Karpas-422 (cell line): ENCODE measurements around the gene NRXN3. TPM values are rescaled to one million over a fixed set of nuclear protein-coding genes. Genes with fewer than 3 reads are reported as not detected.

Experiments used
- DNase-seq: peaks from one replicate; pipeline ENCODE4 v3.0.0-alpha.2; 2015
- H2AFZ ChIP-seq: fragments of 200-600 bp; sonication (generic); 2 replicates; pipeline ENCODE4 v1.6.1; 2014; ENCODE audit warnings: antibody characterized with exemption, low read length, mixed read lengths
- H3K27ac ChIP-seq: fragments of 200-600 bp; sonication (generic); 2 replicates; pipeline ENCODE4 v1.5.1; 2014; ENCODE audit warnings: mild to moderate bottlenecking, low read length, moderate library complexity
- H3K27me3 ChIP-seq: fragments of 200-600 bp; sonication (generic); 2 replicates; pipeline ENCODE4 v1.6.1; 2014; ENCODE audit warnings: low read length, mixed read lengths
- H3K36me3 ChIP-seq: fragments of 200-600 bp; sonication (generic); 2 replicates; pipeline ENCODE4 v1.6.1; 2014; ENCODE audit warnings: low read length, mixed read lengths; ENCODE audit not compliant: insufficient read depth
- H3K4me1 ChIP-seq: fragments of 200-600 bp; sonication (generic); 2 replicates; pipeline ENCODE4 v1.6.1; 2014; ENCODE audit warnings: mild to moderate bottlenecking, low read length, mixed read lengths
- H3K4me2 ChIP-seq: fragments of 200-600 bp; sonication (generic); 2 replicates; pipeline ENCODE4 v1.6.1; 2014; ENCODE audit warnings: low read length, low read depth, mild to moderate bottlenecking; ENCODE audit not compliant: poor library complexity, severe bottlenecking
- H3K4me3 ChIP-seq: fragments of 200-600 bp; sonication (generic); 2 replicates; pipeline ENCODE4 v1.5.1; 2014; ENCODE audit warnings: mild to moderate bottlenecking, antibody characterized with exemption, low read length, mixed read lengths
- H3K79me2 ChIP-seq: fragments of 200-600 bp; sonication (generic); 2 replicates; pipeline ENCODE4 v1.6.1; 2014; ENCODE audit warnings: mild to moderate bottlenecking, low read length, mixed read lengths
- H3K9ac ChIP-seq: fragments of 200-600 bp; sonication (generic); 2 replicates; pipeline ENCODE4 v1.6.0; 2014; ENCODE audit warnings: low read length
- H3K9me2 ChIP-seq: fragments of 200-600 bp; sonication (generic), shearing (Covaris generic); replicated peaks from 2 replicates; pipeline ENCODE4 v1.6.0; 2014; ENCODE audit warnings: mild to moderate bottlenecking, low read length, moderate library complexity; ENCODE audit not compliant: insufficient read depth
- H3K9me3 ChIP-seq: fragments of 300-700, 200-600 bp; sonication (generic); 2 replicates; pipeline ENCODE4 v1.6.1; 2014; ENCODE audit warnings: low read length, mixed read lengths
- H4K20me1 ChIP-seq: fragments of 200-600 bp; sonication (generic); 2 replicates; pipeline ENCODE4 v1.6.1; 2014; ENCODE audit warnings: mild to moderate bottlenecking, antibody characterized with exemption, low read length, low read depth; ENCODE audit not compliant: insufficient read depth
- total RNA-seq: library from RNA; depleted of rRNA; stranded (reverse); fragments of >200 nt; shearing (Covaris generic); gene quantifications from 2 replicates; pipeline ENCODE4 v1.2.3, GENCODE V29; 2014; ENCODE audit warnings: low replicate concordance

Gene NRXN3
- total RNA-seq, 1 experiment from 2014 or later = not detected

DNA sequence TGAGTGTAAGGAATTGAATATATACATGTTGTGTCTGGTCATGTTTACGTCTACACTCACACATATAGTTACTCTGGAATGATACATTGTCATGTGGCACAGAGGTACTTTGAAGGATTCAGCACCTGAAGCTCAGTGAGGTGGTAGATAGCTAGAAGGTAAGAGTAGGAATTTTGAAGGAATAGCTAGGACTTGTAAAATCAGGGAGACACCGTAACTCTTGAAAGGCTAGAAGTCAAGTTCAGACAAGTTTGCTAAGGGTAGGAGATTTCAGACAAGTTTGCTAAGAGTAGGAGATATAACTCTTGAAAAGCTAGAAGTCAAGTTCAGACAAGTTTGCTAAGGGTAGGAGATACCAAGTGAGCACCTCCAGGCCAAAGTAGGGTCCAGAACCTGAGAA, 14.0 kb upstream of the NRXN3 start:
- no peaks in the 10 kb centered on the region for H3K9me3 ChIP-seq
- H3K4me2 ChIP-seq = no peak overlapping the region
- no peak overlapping the region for H3K27ac ChIP-seq
- no peaks in the 10 kb centered on the region for H3K27me3 ChIP-seq
- no peak overlapping the region for H3K4me3 ChIP-seq
- H3K9ac ChIP-seq = no peak overlapping the region
- DNase-seq = no peak
- no peaks in the 10 kb centered on the region for H3K4me1 ChIP-seq
- H3K79me2 ChIP-seq = no peaks in the 10 kb centered on the region
- H2AFZ ChIP-seq = no peak overlapping the region
- no peaks in the 10 kb centered on the region for H3K36me3 ChIP-seq
- peaks cover 7% of the 10 kb centered on the region for H4K20me1 ChIP-seq
- H3K9me2 ChIP-seq = no peaks in the 10 kb centered on the region

DNA sequence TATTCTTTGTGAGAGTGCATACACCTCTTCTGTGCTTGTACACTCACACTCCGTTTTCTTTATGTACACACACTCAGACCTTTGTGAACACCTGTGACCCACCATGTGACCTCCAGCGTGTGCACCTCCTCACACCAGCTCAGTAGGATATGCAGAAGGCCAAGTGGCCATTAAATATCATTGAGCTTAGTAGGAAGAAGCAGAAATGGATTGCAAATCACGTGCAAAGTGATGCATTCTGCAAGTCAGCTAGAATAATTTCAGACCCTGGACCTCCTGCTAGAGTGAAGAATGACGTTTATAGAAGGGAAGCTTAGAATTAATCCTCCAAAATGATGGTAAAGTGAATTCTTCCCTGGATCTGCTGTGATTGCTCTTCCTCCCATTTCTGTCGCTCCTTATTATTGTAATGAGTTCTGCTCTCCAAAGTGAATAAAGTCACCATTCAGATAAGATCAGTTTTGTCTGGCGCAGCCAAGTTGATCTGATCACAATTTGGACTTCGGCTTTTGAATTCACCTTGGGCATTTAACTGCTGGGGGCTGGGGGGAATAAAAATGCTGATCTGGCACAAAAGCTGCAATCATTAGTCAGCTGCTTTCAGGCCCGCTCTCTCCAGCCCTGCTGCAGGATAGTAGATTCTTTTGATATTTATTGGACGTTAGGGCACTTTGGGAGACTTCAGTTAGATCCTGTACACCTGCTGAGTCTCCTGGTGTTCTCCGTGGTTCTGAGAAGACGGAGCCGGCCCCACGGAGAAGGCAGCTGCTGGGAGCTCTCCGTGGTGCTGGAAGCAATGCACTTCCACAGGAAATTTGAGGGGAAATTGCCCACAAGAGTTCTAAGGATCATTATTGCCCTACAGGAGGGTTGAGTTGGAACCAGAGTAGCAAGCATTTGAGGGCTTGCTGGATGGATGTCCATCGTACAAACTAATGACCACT, 12.4 kb upstream of the NRXN3 start:
- no peak overlapping the region for H2AFZ ChIP-seq
- peak; percentile 54 for DNase-seq

DNA sequence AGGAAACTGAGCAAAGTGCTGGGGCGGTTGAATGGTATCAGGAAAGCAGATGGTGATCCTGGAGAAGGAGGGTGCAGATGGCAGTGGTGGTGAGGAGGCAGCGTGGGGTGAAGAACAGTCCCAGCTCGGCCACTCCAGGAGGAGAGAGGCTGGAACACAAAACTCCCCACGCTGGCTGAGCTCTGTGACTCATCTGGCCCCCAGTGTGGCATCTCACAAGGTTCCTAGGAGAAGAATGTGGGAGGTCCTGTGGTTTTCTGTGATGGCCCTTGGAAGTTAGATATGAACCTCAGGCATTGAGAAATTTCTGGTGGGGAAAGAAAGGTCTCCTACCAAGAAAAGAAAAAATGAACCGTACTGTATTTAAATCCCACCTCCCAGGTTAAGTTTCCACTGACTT, 8.0 kb upstream of the NRXN3 start:
- no peaks in the 10 kb centered on the region for H3K36me3 ChIP-seq
- no peaks in the 10 kb centered on the region for H3K4me1 ChIP-seq
- DNase-seq = no peak
- no peak overlapping the region for H3K4me2 ChIP-seq
- no peak overlapping the region for H2AFZ ChIP-seq
- no peaks in the 10 kb centered on the region for H3K79me2 ChIP-seq
- no peaks in the 10 kb centered on the region for H3K9me3 ChIP-seq
- H3K9ac ChIP-seq = no peak overlapping the region
- H3K9me2 ChIP-seq = no peaks in the 10 kb centered on the region
- 0 out of 2 replicates have a peak, but pooled peaks cover 2% of the 10 kb centered on the region for H3K27me3 ChIP-seq
- H3K4me3 ChIP-seq = no peak overlapping the region
- no peak overlapping the region for H3K27ac ChIP-seq
- peaks cover 7% of the 10 kb centered on the region; the same call in 1 of the 2 replicates for H4K20me1 ChIP-seq

More for the DNA sequence above, 12.4 kb upstream of the NRXN3 start:
- H3K9ac ChIP-seq = no peak overlapping the region
- no peaks in the 10 kb centered on the region for H3K4me1 ChIP-seq
- no peaks in the 10 kb centered on the region for H3K27me3 ChIP-seq
- H3K27ac ChIP-seq = no peak overlapping the region
- no peaks in the 10 kb centered on the region for H3K79me2 ChIP-seq
- H3K36me3 ChIP-seq = no peaks in the 10 kb centered on the region
- H3K4me3 ChIP-seq = no peak overlapping the region
- H3K9me2 ChIP-seq = no peaks in the 10 kb centered on the region
- peaks cover 7% of the 10 kb centered on the region for H4K20me1 ChIP-seq
- no peaks in the 10 kb centered on the region for H3K9me3 ChIP-seq
- no peak overlapping the region for H3K4me2 ChIP-seq

DNA sequence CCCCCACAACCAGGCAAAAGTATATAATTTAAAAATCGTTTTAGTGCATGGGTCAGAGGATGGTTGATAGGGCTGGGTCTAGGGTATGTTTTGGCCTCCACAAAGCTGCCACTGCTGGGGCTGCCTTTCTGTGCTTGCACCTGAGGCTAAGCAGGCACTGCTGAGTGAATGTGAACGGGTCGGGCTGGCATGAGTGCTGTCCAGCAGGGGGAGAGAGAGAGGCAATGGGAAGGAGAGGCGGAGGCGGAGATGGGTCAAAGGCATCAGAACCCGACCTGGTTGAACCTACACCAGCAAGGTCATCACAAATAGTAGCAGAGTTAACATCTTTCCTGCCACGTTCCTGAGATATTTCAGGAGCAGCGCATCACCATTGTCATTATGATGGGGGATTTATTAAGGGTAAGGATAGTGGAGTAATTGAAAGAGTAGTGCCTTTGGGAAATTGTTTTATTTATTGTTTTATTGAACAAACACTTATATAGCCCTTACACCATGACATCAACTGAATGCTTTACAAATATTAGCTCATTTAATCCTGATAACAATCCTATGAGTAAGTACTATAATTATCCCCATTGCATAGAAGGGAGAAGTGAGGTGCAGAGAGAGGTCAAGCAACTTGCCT, 5.8 kb upstream of the NRXN3 start:
- Histone ChIP-seq H3K9me2 (no peaks in the 10 kb centered on the region), H3K9me3 (no peaks in the 10 kb centered on the region), H2AFZ (no peak overlapping the region), H4K20me1 (no peaks in the 10 kb centered on the region), H3K9ac (no peak overlapping the region), H3K27me3 (0 out of 2 replicates have a peak, but pooled peaks cover 2% of the 10 kb centered on the region), H3K4me2 (no peak overlapping the region), H3K79me2 (no peaks in the 10 kb centered on the region), H3K27ac (no peak overlapping the region), H3K36me3 (no peaks in the 10 kb centered on the region), H3K4me3 (no peak overlapping the region), H3K4me1 (no peaks in the 10 kb centered on the region)
- peak; percentile 87 for DNase-seq

DNA sequence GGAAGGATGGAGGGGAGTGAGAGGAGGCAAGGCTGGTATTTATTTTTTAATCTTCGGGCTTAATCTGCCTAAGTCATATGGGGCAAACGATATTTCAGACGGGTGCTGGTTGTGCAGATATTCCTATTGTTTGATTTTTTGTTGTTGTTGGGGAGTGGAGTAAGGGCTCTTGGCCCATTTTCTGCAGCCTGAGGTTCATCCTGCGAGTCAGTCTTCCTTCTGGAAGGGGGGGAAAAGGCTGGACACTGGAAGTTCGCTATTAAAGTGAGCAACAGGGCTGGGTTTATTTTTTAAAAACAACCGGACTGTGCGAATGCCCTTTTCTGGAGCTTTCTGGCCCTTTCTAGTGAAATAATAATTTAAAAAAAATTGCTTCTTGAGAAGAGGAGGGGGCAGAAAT, 2.3 kb downstream of the NRXN3 start:
- H4K20me1 ChIP-seq = no peaks in the 10 kb centered on the region
- no peak overlapping the region for H3K27ac ChIP-seq
- H3K4me3 ChIP-seq = no peak overlapping the region
- H3K9me2 ChIP-seq = no peaks in the 10 kb centered on the region
- H3K9me3 ChIP-seq = no peaks in the 10 kb centered on the region
- no peaks in the 10 kb centered on the region for H3K4me1 ChIP-seq
- H3K36me3 ChIP-seq = no peaks in the 10 kb centered on the region
- H2AFZ ChIP-seq = no peak overlapping the region
- DNase-seq = no peak
- H3K4me2 ChIP-seq = no peak overlapping the region
- H3K79me2 ChIP-seq = no peaks in the 10 kb centered on the region
- no peak overlapping the region for H3K9ac ChIP-seq
- no peaks in the 10 kb centered on the region for H3K27me3 ChIP-seq

DNA sequence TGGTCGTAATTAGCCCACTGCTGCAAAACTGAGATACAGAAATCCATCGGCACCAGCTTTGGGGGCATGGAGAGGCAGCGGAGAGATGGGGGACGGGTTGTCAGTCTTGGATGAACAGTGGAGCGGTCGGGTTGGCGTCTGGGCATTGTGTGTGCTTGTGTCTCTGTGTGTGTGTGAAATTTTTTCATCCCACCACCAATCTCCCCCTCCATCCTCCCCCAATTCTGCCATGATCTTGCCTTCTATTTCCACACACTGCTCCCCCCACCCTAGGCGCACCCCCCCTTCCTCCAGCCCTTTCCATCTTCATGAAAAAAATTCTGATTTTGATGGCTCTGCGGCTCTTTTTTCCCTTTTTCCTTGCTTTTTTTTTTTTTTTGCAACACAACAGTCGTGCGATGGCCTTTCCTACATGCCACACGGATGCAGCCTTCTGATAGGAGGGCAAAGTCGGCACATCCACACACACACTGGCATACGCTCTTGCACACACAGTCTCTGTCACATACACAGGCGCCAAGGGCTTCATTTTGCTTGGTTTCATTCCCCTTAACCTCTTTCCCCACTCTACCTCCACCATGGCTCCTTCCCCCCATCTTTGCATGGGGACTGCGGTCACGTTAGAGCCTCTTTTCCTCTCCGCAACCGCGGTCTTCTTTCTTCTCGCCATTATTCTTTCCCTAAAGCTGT, 3.3 kb downstream of the NRXN3 start:
- Histone ChIP-seq H3K79me2 (no peaks in the 10 kb centered on the region), H3K36me3 (no peaks in the 10 kb centered on the region), H3K9me2 (no peaks in the 10 kb centered on the region), H3K9ac (no peak overlapping the region), H4K20me1 (no peaks in the 10 kb centered on the region), H3K27me3 (no peaks in the 10 kb centered on the region), H3K4me1 (no peaks in the 10 kb centered on the region), H3K4me2 (no peak overlapping the region), H3K27ac (no peak overlapping the region), H3K4me3 (no peak overlapping the region), H3K9me3 (no peaks in the 10 kb centered on the region), H2AFZ (no peak overlapping the region)
- no peak for DNase-seq

DNA sequence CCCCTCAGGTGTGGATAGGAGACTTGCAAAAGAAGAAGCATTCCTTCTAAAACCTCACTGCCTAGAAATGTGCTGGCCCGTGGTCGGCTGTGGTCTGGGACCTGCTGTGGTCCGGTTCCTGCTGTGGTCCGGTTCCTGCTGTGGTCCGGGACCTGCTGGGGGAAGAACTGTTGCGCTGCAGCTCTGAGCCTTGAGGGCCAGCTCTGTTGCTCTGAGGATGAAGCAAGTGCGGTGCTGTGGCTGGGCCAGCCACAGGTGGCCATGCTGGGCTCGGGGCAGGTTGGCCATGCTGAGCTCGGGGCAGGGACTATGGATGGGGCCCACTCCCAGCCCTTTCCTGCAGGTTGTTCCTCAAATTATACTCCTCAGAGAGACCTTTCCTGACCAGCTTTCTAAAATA, 5.2 kb downstream of the NRXN3 start:
- no peak overlapping the region for H3K9ac ChIP-seq
- no peaks in the 10 kb centered on the region for H3K9me3 ChIP-seq

DNA sequence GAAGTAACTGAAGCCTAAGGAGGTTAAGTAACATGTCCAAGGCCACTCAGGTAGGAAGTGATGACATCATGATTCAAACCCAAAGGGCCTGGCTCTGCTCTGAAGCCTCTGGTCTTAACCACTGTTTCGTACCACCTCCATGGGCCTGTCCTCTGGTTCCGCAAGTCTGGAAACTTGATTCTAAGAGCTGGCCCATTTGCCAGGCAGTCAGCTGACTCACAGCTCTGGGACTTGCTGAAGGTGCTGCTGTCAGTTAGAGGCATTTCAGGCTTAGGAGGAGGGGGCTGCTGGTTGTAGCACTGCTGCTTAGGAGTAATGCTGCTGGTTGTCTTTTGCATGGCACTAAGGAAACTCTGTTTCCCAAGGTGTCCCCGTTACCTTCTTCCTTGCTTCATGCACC, 7.9 kb downstream of the NRXN3 start:
- Histone ChIP-seq H3K9me2 (no peaks in the 10 kb centered on the region), H3K4me2 (no peak overlapping the region), H3K4me1 (no peaks in the 10 kb centered on the region), H3K27me3 (no peaks in the 10 kb centered on the region), H3K79me2 (no peaks in the 10 kb centered on the region), H3K36me3 (no peaks in the 10 kb centered on the region), H3K27ac (no peak overlapping the region), H4K20me1 (no peaks in the 10 kb centered on the region), H3K9ac (no peak overlapping the region), H2AFZ (no peak overlapping the region), H3K9me3 (no peaks in the 10 kb centered on the region), H3K4me3 (no peak overlapping the region)
- DNase-seq = no peak

More for the DNA sequence above, 5.2 kb downstream of the NRXN3 start:
- Histone ChIP-seq H3K4me1 (no peaks in the 10 kb centered on the region), H3K79me2 (no peaks in the 10 kb centered on the region), H3K27me3 (no peaks in the 10 kb centered on the region), H3K27ac (no peak overlapping the region), H4K20me1 (no peaks in the 10 kb centered on the region), H2AFZ (no peak overlapping the region), H3K4me2 (no peak overlapping the region), H3K36me3 (no peaks in the 10 kb centered on the region), H3K9me2 (no peaks in the 10 kb centered on the region), H3K4me3 (no peak overlapping the region)
- DNase-seq = no peak
